Endodermal cell (in vitro differentiated cells): ENCODE data around the gene CASZ1. TPM values are rescaled to one million over a fixed set of nuclear protein-coding genes. Genes with fewer than 3 reads are reported as not detected.

ENCODE experiments used
- DNase-seq: peaks from one replicate; pipeline ENCODE4 v3.0.0-alpha.2; 2017
- H3K27ac ChIP-seq: 2 replicates; pipeline ENCODE4 v1.5.1; 2013; ENCODE audit warnings: mild to moderate bottlenecking, low read depth, low read length, moderate library complexity
- H3K27me3 ChIP-seq: 2 replicates; pipeline ENCODE4 v1.6.1; 2013; ENCODE audit warnings: mild to moderate bottlenecking, low read length, moderate library complexity; ENCODE audit not compliant: insufficient read depth, control insufficient read depth, poor library complexity, severe bottlenecking
- H3K36me3 ChIP-seq: 2 replicates; pipeline ENCODE4 v1.7.0; 2013; ENCODE audit warnings: mild to moderate bottlenecking, low read length, moderate library complexity; ENCODE audit not compliant: control insufficient read depth, insufficient read depth
- H3K4me1 ChIP-seq: one replicate; pipeline ENCODE4 v1.7.0; 2013; ENCODE audit warnings: low read length; ENCODE audit not compliant: control insufficient read depth, insufficient read depth
- H3K4me3 ChIP-seq: 2 replicates; pipeline ENCODE4 v1.5.1; 2013; ENCODE audit warnings: mild to moderate bottlenecking, low read length, moderate library complexity
- H3K9ac ChIP-seq: 2 replicates; pipeline ENCODE4 v1.6.1; 2013; ENCODE audit warnings: mild to moderate bottlenecking, low read length, moderate library complexity; ENCODE audit not compliant: poor library complexity, severe bottlenecking; ENCODE audit errors: extremely low read depth
- H3K9me3 ChIP-seq: 2 replicates; pipeline ENCODE4 v1.6.1; 2013; ENCODE audit warnings: mild to moderate bottlenecking, low read length, moderate library complexity; ENCODE audit not compliant: control insufficient read depth
- H3K27ac Mint-ChIP-seq: 2 replicates; pipeline ENCODE4 v1.8.0; 2020; ENCODE audit warnings: mixed read lengths
- H3K27me3 Mint-ChIP-seq: 2 replicates; pipeline ENCODE4 v1.8.0; 2021; ENCODE audit warnings: mild to moderate bottlenecking, mixed read lengths; ENCODE audit not compliant: insufficient read depth
- H3K36me3 Mint-ChIP-seq: 2 replicates; pipeline ENCODE4 v1.8.0; 2020; ENCODE audit warnings: low read depth, mixed read lengths
- H3K4me1 Mint-ChIP-seq: 2 replicates; pipeline ENCODE4 v1.8.0; 2020; ENCODE audit warnings: mixed read lengths
- H3K4me3 Mint-ChIP-seq: 2 replicates; pipeline ENCODE4 v1.8.0; 2020; ENCODE audit warnings: mild to moderate bottlenecking, moderate library complexity, mixed read lengths
- H3K9me3 Mint-ChIP-seq: 2 replicates; pipeline ENCODE4 v1.8.0; 2020; ENCODE audit warnings: mild to moderate bottlenecking, mixed read lengths
- WGBS, 2 experiments: methylation state at CpG; one replicate each; pipeline versions ENCODE4 v1.1.5 to v1.1.7; 2013; ENCODE audit warnings: missing lambda C conversion rate in 2 of 2, mixed read lengths in 1 of 2; ENCODE audit not compliant: insufficient coverage in 1 of 2, insufficient read length in 1 of 2; 5-methylcytosine and 5-hydroxymethylcytosine counted together
- total RNA-seq, 2 donors: library from RNA; stranded (reverse); fragmentation: NEBNext Ultra II Directional in 1 of 2; extraction: Animal tissue kit (Norgen Biotek cat#: 25700) in 1 of 2; gene quantifications; 2 replicates in 1 of 2; 3 replicates in 1 of 2; pipeline ENCODE4 v1.2.1, GENCODE V29; 2021
- TF ChIP-seq, protein P1 (sequence below): fragments of 200-600 bp; sonication (generic); conservative IDR thresholded peaks from 2 replicates; pipeline ENCODE4 v1.5.0; 2021; ENCODE audit warnings: antibody characterized with exemption, mild to moderate bottlenecking

CASZ1 gene
- total RNA-seq, 2 donors from 2014 or later, result 3.5 to 5.9 TPM

DNA sequence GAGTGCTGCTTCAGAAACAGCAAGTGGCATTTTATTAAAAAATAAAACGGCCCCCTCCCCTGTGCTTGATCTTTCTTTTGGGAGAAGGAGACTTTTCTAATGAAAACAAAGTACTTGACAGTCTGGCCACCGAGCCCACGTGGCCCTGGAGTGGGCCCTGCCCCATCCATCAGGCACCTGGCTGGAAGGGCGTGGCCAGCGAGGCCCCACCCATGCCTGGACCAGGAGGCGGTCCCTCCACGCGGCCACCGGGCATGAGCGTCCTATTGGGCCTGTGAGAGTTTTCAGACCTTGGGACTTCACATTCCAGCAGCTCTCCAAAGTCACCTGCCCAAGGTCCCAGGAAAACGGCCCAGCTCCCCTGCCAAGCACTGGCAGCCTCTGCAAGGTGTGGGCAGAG is 144.7 kb downstream of the CASZ1 start:
- peak overlapping the region; percentile 16 for H3K27ac ChIP-seq
- H3K36me3 ChIP-seq, result no peaks in the 10 kb centered on the region
- TF ChIP-seq, protein P1, sequence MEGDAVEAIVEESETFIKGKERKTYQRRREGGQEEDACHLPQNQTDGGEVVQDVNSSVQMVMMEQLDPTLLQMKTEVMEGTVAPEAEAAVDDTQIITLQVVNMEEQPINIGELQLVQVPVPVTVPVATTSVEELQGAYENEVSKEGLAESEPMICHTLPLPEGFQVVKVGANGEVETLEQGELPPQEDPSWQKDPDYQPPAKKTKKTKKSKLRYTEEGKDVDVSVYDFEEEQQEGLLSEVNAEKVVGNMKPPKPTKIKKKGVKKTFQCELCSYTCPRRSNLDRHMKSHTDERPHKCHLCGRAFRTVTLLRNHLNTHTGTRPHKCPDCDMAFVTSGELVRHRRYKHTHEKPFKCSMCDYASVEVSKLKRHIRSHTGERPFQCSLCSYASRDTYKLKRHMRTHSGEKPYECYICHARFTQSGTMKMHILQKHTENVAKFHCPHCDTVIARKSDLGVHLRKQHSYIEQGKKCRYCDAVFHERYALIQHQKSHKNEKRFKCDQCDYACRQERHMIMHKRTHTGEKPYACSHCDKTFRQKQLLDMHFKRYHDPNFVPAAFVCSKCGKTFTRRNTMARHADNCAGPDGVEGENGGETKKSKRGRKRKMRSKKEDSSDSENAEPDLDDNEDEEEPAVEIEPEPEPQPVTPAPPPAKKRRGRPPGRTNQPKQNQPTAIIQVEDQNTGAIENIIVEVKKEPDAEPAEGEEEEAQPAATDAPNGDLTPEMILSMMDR, result no peak
- 51 to 68% methylated on average over 11 of the region's 11 CpGs for WGBS, 2 experiments
- Mint-ChIP-seq H3K4me3 (no peak overlapping the region), H3K27me3 (no peaks in the 10 kb centered on the region), H3K9me3 (no peaks in the 10 kb centered on the region), H3K27ac (no peak overlapping the region), H3K4me1 (no peaks in the 10 kb centered on the region), H3K36me3 (no peaks in the 10 kb centered on the region)
- H3K4me3 ChIP-seq, result no peak overlapping the region
- H3K27me3 ChIP-seq, result peaks cover 35% of the 10 kb centered on the region
- peak; percentile 87 for DNase-seq
- H3K9ac ChIP-seq, result no peak overlapping the region
- H3K4me1 ChIP-seq, result peaks cover 4% of the 10 kb centered on the region
- no peaks in the 10 kb centered on the region for H3K9me3 ChIP-seq

DNA sequence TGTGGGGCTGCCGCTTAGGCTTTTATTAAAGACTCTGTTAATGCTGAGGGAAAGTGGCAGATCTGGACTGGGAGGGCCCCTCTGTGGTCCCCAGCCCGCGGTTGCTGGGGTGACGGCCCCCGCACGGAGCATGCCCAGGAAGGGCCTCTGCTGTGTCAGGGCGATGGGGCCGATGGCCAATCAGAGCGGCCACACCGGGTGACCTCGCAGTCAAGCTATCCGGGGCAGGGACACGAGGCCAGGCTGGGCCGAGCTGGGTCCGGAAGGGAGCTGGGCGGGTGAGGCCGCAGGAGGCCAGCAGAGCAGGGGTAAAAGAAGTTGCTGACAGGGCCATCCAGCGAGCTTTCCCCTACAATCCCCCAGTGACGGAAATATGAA is 145.1 kb downstream of the CASZ1 start:
- Histone ChIP-seq H3K36me3 (no peaks in the 10 kb centered on the region), H3K27ac (peak overlapping the region; percentile 16), H3K4me3 (no peak overlapping the region), H3K9ac (no peak overlapping the region), H3K9me3 (no peaks in the 10 kb centered on the region), H3K27me3 (peaks cover 35% of the 10 kb centered on the region), H3K4me1 (peaks cover 4% of the 10 kb centered on the region)
- Mint-ChIP-seq H3K27ac (no peak overlapping the region), H3K4me1 (no peaks in the 10 kb centered on the region), H3K36me3 (no peaks in the 10 kb centered on the region), H3K9me3 (no peaks in the 10 kb centered on the region), H3K27me3 (no peaks in the 10 kb centered on the region), H3K4me3 (no peak overlapping the region)
- DNase-seq, result peak; percentile 86
- TF ChIP-seq, protein P1, result no peak
- 41 to 50% methylated on average over 2 to 19 of the region's 19 CpGs for WGBS, 2 experiments

DNA sequence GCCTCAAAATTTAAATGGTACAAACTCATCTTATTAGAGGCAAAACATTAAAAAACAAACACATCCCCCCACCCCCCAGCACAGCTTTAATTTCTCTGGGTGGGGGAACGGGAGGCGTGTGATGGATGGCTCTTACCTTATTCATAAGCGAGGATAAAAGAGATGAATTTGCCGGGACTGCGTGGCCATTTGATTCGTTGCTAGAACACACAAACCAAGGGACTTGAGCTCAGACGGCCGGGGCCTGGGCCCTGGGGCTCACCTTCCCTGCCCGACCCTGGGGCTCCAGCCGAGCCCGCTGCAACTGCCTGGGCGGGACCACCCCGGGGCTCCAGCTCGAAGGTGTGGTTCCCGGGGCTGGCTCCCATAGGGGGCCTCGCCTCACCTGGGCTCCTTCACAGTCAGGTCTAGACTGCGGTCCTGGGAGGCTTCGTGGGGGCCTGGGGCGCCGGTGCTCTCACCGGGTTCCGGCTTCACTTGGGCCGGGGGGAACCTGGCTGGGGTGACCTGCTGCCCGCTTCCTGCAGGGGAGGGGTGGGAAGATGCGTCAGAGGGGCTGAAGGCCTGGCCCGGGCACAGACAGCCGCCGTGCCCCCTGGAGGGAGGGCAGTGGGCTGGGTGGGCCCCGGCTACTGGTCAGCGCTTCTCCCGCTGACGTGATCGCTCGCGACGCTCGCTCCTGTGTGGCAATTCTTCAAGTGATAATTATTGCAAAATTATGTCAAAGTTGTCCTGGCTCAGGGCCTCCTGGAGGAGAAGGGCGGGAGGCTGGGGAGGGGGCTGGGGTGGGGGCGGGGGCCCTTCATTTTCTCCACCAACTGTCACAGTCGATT is 145.7 kb downstream of the CASZ1 start:
- H3K9me3 ChIP-seq, result no peaks in the 10 kb centered on the region
- no peak overlapping the region for H3K9ac ChIP-seq
- peaks cover 4% of the 10 kb centered on the region for H3K4me1 ChIP-seq
- no peaks in the 10 kb centered on the region for H3K4me1 Mint-ChIP-seq
- no peak overlapping the region for H3K4me3 ChIP-seq
- H3K27ac ChIP-seq, result peak overlapping the region; percentile 73
- H3K27me3 Mint-ChIP-seq, result no peaks in the 10 kb centered on the region
- DNase-seq, result no peak
- no peak overlapping the region for H3K4me3 Mint-ChIP-seq
- no peaks in the 10 kb centered on the region for H3K36me3 Mint-ChIP-seq
- peaks cover 35% of the 10 kb centered on the region for H3K27me3 ChIP-seq
- TF ChIP-seq, protein P1, result no peak
- H3K27ac Mint-ChIP-seq, result no peak overlapping the region
- no peaks in the 10 kb centered on the region for H3K36me3 ChIP-seq
- 29 to 33% methylated on average over 11 to 39 of the region's 40 CpGs for WGBS, 2 experiments
- H3K9me3 Mint-ChIP-seq, result no peaks in the 10 kb centered on the region
